Loucy (cell line): Measurements from ENCODE around the gene PRXL2B.
A peak's percentile ranks its signal among the peaks of the same experiment; 100 is the strongest.

Source experiments
- H2AFZ ChIP-seq: fragments of 200-600 bp; sonication (generic); 2 replicates; pipeline ENCODE4 v1.6.0; 2016; ENCODE audit warnings: antibody characterized with exemption, mild to moderate bottlenecking, low read length, moderate library complexity
- H3F3A ChIP-seq: fragments of 200-600 bp; 2 replicates; pipeline ENCODE4 v1.6.0; 2016; ENCODE audit warnings: antibody characterized with exemption, low read depth, mild to moderate bottlenecking
- H3K27me3 ChIP-seq: fragments of 200-600 bp; sonication (generic); 2 replicates; pipeline ENCODE4 v1.6.1; 2014; ENCODE audit warnings: low read length, mild to moderate bottlenecking; ENCODE audit not compliant: insufficient read depth, poor library complexity, severe bottlenecking
- H3K36me3 ChIP-seq: fragments of 200-600 bp; sonication (generic); 2 replicates; pipeline ENCODE4 v1.6.1; 2016; ENCODE audit warnings: low read length; ENCODE audit not compliant: insufficient read depth
- H3K4me1 ChIP-seq: fragments of 200-600 bp; sonication (generic); 2 replicates; pipeline ENCODE4 v1.5.1; 2014; ENCODE audit warnings: low read length, mild to moderate bottlenecking; ENCODE audit not compliant: insufficient read depth, poor library complexity, severe bottlenecking
- H3K4me2 ChIP-seq: fragments of 200-600 bp; sonication (generic); 2 replicates; pipeline ENCODE4 v1.6.0; 2014; ENCODE audit warnings: antibody characterized with exemption, low read length, low read depth, mild to moderate bottlenecking; ENCODE audit not compliant: poor library complexity, severe bottlenecking
- H3K4me3 ChIP-seq: fragments of 200-600 bp; sonication (generic); 2 replicates; pipeline ENCODE4 v1.5.1; 2014; ENCODE audit warnings: low read length, mild to moderate bottlenecking, mixed read lengths; ENCODE audit not compliant: poor library complexity, severe bottlenecking
- H3K79me2 ChIP-seq: fragments of 200-600 bp; sonication (generic); 2 replicates; pipeline ENCODE4 v1.6.1; 2014; ENCODE audit warnings: low read length; ENCODE audit not compliant: insufficient read depth
- H3K9ac ChIP-seq: fragments of 200-600 bp; sonication (generic); 2 replicates; pipeline ENCODE4 v1.6.0; 2014; ENCODE audit warnings: mild to moderate bottlenecking, low read depth, low read length, moderate library complexity; ENCODE audit not compliant: poor library complexity, severe bottlenecking
- H3K9me2 ChIP-seq: fragments of 200-600 bp; sonication (generic); replicated peaks from 2 replicates; pipeline ENCODE4 v1.6.1; 2016; ENCODE audit warnings: low read depth, low read length, mixed read lengths
- H3K9me3 ChIP-seq: fragments of 200-600 bp; sonication (generic); 2 replicates; pipeline ENCODE4 v1.6.1; 2014; ENCODE audit warnings: mild to moderate bottlenecking, antibody characterized with exemption, low read length, low read depth; ENCODE audit not compliant: insufficient read depth
- H4K20me1 ChIP-seq: fragments of 200-600 bp; sonication (generic); 2 replicates; pipeline ENCODE4 v1.6.0; 2014; ENCODE audit warnings: antibody characterized with exemption, low read length, mild to moderate bottlenecking; ENCODE audit not compliant: insufficient read depth, poor library complexity, severe bottlenecking
- EZH2phosphoT487 ChIP-seq: fragments of 200-600 bp; IDR thresholded peaks from 2 replicates; pipeline ENCODE4 v1.6.1; 2018; ENCODE audit warnings: antibody characterized with exemption, mild to moderate bottlenecking, moderate library complexity, borderline replicate concordance
- TF ChIP-seq, protein P1 (sequence below): fragments of 200-600 bp; sonication (generic); conservative IDR thresholded peaks from 2 replicates; pipeline ENCODE4 v1.5.1; 2014; ENCODE audit warnings: mild to moderate bottlenecking, antibody characterized with exemption, low read length

PRXL2B gene

GRCh38 chr1:2588661-2589430 is 2.3 kb downstream of the PRXL2B start:
- Histone ChIP-seq H3K27me3 (no peaks in the 10 kb centered on the region), H3F3A (no peaks in the 10 kb centered on the region), H3K9me3 (no peaks in the 10 kb centered on the region), H3K36me3 (no peaks in the 10 kb centered on the region), H3K4me2 (no peak overlapping the region), H3K9ac (peak overlapping the region; percentile 98), H3K79me2 (peaks cover 7% of the 10 kb centered on the region; the same call in 1 of the 2 replicates), H4K20me1 (peaks cover 3% of the 10 kb centered on the region), H3K4me3 (no peak overlapping the region), H2AFZ (no peak overlapping the region), H3K9me2 (no peaks in the 10 kb centered on the region), H3K4me1 (peaks cover 26% of the 10 kb centered on the region)
- TF ChIP-seq EZH2phosphoT487 = no peak
- TF ChIP-seq, protein P1, sequence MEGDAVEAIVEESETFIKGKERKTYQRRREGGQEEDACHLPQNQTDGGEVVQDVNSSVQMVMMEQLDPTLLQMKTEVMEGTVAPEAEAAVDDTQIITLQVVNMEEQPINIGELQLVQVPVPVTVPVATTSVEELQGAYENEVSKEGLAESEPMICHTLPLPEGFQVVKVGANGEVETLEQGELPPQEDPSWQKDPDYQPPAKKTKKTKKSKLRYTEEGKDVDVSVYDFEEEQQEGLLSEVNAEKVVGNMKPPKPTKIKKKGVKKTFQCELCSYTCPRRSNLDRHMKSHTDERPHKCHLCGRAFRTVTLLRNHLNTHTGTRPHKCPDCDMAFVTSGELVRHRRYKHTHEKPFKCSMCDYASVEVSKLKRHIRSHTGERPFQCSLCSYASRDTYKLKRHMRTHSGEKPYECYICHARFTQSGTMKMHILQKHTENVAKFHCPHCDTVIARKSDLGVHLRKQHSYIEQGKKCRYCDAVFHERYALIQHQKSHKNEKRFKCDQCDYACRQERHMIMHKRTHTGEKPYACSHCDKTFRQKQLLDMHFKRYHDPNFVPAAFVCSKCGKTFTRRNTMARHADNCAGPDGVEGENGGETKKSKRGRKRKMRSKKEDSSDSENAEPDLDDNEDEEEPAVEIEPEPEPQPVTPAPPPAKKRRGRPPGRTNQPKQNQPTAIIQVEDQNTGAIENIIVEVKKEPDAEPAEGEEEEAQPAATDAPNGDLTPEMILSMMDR = no peak

GRCh38 chr1:2589431-2590232 is 3.1 kb downstream of the PRXL2B start:
- H3K4me2 ChIP-seq = no peak overlapping the region
- TF ChIP-seq, protein P1 = no peak
- no peak for TF ChIP-seq EZH2phosphoT487
- peaks cover 19% of the 10 kb centered on the region for H3K4me1 ChIP-seq
- H3K9ac ChIP-seq = no peak overlapping the region
- H2AFZ ChIP-seq = no peak overlapping the region
- no peaks in the 10 kb centered on the region for H3K36me3 ChIP-seq
- H3F3A ChIP-seq = no peaks in the 10 kb centered on the region
- no peak overlapping the region for H3K4me3 ChIP-seq
- H3K27me3 ChIP-seq = no peaks in the 10 kb centered on the region
- no peaks in the 10 kb centered on the region for H3K9me3 ChIP-seq
- H3K79me2 ChIP-seq = peaks cover 7% of the 10 kb centered on the region; the same call in 1 of the 2 replicates
- H4K20me1 ChIP-seq = peaks cover 3% of the 10 kb centered on the region
- no peaks in the 10 kb centered on the region for H3K9me2 ChIP-seq

- Histone ChIP-seq H3K9me3 (no peaks in the 10 kb centered on the region), H3K36me3 (no peaks in the 10 kb centered on the region), H2AFZ (no peak overlapping the region), H3K4me3 (no peak overlapping the region), H3F3A (no peaks in the 10 kb centered on the region), H3K27me3 (no peaks in the 10 kb centered on the region), H3K9ac (no peak overlapping the region), H4K20me1 (peaks cover 3% of the 10 kb centered on the region), H3K4me2 (no peak overlapping the region), H3K79me2 (peaks cover 3% of the 10 kb centered on the region; the same call in 1 of the 2 replicates), H3K9me2 (no peaks in the 10 kb centered on the region), H3K4me1 (peaks cover 11% of the 10 kb centered on the region)
- TF ChIP-seq EZH2phosphoT487 = no peak
- TF ChIP-seq, protein P1 = no peak
Measured at GRCh38 chr1:2590233-2591141, 3.9 kb downstream of the PRXL2B start.
